GM18868 (cell line): ENCODE data around the gene VAV2.

ENCODE experiments used
- ATAC-seq: cut with Tn5 transposase; IDR thresholded peaks from one replicate; pipeline ENCODE4 v1.9.1; 2021; ENCODE audit warnings: mild to moderate bottlenecking, moderate library complexity; ENCODE audit not compliant: unreplicated experiment

The VAV2 gene

DNA sequence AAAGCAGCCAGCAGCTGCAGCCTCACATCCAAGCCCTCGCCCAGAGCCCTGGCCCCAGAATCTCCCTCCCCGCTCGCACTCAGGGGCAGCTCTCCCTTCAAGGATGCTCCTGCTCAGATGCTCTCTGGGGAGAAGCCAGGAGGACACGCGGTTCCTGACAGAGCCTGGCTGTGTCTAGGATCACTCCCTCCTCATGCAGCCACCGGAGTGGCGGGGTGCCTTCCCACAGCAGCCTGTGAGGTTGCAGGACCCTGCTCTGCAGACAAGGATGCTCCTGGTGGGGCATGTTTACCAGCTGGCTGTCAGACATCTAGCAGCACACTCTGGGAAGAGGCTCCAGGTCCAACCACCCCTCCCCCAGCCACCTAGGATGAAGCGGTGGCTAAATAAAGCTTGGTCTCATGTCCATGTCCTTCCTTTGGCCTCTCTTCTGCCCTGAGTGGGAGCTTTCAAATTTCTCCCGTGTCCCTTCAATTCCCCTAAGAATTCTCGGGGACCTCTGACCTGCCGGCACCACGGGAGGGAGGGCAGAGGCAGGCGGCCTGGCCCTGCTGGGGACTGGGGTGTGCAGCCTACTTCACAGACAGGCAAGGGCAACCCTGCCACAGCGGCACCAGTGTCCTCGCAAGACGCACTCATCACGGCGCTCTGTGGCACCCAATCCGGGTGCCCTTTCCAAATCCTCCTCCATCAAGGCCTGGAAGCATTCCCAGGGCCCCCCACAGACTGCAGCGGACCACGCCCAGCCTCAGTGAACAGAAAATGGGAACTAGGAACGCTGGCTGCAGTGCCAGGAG is 165.6 kb downstream of the VAV2 start:
- ATAC-seq: no peak

- no peak for ATAC-seq
Observed at GRCh38 chr9:133825555-133826218, 166.4 kb downstream of the VAV2 start.

DNA sequence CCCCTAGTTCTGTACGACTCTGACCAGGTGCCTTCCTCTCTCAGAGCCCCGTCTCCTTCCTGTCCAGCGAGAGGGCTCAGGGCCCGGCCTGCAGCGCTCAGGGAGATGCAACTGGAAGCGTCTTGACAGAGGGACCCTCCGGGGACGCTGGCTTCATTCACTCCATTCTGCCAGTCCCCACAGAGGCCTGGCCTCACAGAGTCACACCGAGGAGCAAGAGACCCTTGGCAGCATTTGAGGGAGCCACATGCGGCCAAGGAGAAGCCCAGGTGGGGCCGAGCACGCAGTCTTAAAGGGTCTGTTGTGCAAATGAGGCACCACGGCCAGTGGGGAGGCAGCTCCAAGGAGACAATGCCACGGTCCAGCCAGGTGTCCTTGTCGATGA is 167.3 kb downstream of the VAV2 start:
- ATAC-seq: no peak

GRCh38 chr9:133824106-133824801 is 167.9 kb downstream of the VAV2 start:
- no peak for ATAC-seq

GRCh38 chr9:133823189-133824105 is 168.7 kb downstream of the VAV2 start:
- no peak for ATAC-seq

GRCh38 chr9:133822430-133823065 is 169.6 kb downstream of the VAV2 start:
- peak; percentile 55 for ATAC-seq

DNA sequence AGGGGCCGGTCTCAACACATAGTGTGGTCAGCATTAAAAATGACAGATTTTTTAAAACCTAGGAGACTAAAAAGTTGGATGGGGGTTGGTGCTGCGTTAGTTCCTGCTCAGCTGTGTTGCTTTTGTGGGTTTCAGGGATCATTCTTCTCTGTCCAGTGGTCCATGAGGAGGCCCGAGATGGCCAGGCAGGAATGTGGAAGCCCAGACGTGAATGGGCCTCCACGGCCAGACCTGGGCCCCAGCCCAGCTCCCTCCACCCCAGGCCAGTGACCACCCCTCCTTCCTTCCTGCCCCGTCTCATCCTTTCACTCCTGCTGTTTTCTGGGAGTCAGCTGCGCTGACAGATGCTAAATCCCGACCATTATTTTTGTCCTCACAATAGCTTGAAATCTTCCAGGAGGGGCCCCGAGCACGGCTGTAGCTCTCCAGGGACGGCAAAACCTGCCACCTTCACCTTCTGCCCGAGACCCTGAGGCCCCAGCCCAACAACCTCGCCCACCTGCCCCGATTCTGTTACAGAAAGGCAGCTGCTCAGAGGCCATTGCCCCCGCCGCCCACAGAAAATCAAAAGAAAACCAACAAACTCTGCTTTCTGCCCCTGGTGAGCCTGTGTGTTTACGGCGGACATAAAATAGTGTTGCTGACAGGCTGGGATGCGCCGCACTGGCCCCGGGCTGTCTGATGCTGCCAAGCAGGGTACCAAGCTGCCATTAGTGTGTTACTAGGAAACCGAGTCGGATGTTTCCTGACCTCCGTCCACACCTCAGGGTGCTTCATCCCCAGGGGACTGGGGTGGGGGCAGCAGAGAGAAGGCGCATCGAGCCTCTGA is 170.3 kb downstream of the VAV2 start:
- ATAC-seq: peak; percentile 34

DNA sequence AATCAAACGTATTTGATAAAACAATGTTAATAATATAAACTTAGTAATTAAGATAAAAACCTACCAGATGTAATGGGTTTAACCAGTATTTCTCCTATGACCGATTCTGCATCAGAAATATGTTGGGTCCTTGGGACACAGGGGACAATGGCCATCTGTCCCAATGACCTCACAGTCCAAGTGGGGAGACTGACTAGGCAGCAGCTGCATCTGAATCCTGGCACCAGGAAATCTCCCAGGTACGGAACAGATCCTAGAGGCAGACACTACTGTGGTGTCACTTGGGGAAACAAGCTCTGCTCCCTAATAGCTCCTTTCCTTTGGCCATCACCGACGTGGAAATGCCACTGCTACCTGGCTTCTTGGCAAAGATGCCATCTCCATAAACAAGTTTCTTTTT is 172.2 kb downstream of the VAV2 start:
- no peak for ATAC-seq

GRCh38 chr9:133818444-133818843 is 173.7 kb downstream of the VAV2 start:
- no peak for ATAC-seq

DNA sequence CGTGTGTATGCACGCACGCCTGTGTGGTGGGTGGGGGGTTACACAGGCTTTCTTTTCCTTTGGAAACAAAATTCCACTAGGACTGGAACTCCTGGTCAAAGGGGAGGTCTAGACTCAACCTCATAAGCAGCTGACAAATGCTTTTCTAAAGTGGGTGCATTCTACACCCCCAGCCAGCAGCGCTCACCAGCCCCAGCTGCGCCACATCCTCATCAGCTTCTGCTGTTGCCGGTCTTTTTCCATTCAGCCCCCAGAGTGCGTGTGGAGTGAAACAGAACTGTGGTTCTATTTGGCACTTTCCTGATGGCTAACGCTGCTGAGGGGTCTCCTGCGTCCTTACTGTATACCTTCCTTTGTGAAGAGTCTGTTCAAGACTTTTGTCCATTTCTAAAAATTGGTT is 176.3 kb downstream of the VAV2 start:
- ATAC-seq: no peak

DNA sequence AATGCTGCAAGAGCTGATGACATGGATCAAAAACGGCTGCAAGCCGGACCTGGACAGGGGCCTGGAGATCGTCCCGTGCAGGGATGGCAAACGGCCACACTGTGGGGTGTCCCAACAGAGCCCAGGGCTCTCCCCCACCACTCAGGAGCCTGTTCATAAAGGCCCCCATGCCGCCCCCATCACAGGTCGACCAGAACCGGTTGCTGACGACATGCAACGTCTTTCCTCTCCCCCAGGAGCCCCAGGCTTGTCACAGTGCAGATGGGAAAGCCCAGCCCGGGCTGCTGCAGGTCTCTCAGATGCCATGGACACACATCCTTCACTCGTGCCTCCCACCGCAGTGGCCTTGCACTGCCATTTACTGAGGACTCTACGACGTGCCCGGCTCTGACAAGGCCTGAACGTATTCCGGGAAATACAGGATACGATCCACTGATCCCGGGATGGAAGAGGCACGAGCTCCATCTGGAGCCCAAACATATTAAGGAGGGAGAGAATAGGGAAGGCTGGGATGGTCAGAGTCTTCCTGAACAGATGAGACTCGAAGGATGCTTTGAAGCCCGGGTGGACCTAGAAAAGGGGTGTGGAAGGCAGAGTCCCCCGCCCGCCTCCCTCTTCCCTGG is 177.4 kb downstream of the VAV2 start:
- no peak for ATAC-seq

DNA sequence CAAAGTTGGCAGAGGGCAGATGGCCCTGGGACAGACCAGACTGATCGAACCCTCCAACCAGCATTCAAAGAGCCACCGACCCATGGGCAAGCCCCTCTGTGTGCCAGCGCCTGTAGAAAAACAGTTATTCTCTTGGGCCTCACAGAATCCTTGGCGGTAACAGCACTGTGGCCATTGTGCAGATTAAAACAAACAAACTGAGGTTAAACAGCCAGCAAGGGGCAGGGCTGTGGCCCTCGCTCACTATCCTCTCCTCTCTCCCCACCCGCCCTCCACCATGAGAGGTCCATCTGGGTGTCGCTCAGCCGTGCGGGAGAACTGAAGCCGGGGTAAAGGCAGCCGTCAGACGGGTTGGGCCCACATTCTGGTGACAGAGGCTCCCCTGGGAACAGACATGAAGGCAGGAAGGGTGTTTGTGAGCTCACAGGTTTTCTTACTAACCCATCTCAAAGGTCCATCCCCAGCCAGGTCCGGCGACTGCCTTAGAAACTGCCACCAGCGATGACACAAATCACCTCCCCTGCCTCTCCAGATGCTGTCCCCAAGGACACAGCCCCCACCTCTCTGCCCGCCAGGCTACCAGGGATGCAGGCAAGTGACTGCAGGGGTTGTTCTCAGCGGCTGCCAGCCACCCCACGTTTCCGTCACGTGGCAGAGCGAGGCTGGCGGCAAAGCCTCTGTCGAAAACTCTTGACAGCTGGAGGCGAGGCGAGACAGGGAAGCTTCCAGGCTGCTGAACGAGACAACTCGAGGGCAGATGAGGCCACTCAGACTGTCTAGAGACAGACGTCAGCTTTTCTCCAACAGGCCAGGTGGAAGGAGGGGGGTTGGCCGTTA is 178.2 kb downstream of the VAV2 start:
- ATAC-seq: no peak

DNA sequence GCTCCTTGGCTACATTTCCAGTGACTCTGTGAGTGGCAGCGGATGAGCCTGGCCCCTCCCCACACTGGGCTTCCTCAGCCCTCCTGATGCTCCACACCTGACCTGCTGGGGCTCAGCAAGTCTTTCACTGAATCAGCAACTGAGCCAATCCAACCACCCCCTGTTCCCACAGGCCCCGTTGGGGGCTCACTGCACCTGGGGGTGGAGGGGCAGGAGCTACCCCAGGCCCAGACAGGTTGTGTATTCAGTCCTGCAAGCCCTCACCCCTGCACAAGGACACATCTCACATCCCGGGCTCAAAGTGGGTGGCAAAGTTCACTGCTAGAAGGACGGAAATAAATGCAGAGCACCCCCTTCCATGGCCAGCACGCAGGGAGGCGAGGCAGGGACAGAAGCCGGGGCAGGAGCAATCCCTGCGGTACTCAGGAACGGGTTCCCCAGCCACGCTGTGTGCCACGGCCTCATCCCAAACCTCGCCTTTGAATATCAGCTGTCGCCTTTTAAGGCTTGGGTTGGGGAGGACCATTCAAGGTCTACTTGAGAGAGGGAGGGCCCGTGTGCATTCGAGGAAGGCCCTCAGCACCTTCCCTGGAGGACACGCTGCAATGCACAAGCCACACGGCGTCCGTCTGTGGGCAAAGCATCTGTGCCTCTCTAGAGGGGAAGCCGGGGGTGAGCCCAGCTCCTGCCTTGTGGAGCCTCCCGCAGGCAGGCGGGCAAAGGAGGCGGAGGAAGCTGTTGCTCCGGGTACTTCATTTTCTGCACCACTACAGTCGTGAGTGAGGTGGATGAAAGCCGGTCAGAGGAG is 179.0 kb downstream of the VAV2 start:
- ATAC-seq: no peak

DNA sequence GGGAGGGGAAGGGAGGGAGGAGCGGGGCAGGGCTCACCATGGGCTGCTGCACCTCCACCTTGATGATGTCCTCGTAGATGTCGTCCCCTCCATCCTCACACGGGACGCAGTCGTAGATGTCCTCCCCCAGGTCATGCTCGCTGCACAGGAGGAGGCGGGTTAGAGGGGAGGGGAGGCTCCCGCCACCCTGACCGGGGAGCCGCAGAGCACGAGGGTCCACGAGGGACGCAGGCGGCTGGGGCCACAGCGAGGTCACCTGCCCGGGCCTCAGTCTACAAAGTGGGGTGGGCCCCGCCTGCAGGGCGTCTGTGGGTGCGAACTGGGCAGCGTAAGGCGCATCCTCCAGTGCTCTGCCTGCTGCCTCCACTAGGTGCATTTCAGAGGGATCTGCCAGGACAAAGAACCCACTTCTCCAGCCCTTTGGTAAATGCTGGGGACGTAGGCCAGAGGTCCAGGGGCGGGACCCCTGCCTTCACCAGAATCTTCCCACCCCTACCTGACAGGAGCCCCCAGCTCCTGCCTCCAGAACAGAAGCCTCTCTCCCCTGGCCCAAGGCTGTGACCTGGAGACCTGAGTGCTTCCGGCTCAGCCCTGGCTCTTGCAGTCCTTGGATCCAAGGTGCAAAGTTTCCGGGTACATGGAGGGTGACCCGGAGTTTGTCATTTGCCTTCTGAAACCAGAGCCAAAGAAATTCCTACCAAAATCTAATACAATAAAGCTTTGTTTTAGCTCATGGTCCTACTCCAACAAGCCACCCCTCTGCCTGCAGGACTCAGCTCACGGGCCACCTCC is 179.9 kb downstream of the VAV2 start:
- ATAC-seq: no peak

- ATAC-seq: no peak
Observed at GRCh38 chr9:133811471-133811870, 180.7 kb downstream of the VAV2 start.

- no peak for ATAC-seq
Observed at GRCh38 chr9:133810556-133811195, 181.4 kb downstream of the VAV2 start.
